Coronary artery (tissue), 2 donors: Measurements from ENCODE around the gene CAMK2B.

Experiments used
- DNase-seq: peaks from one replicate; pipeline ENCODE4 v3.0.0-alpha.2; 2017; ENCODE audit warnings: low spot score
- H3K27ac ChIP-seq, 2 donors: fragments of 200-600 bp; sonication (generic); one replicate each; pipeline ENCODE4 v1.5.1; 2016 to 2019
- H3K4me3 ChIP-seq: fragments of 200-600 bp; sonication (generic); 2 replicates; pipeline ENCODE4 v1.5.1; 2016; ENCODE audit warnings: mild to moderate bottlenecking, moderate library complexity
- CTCF ChIP-seq: fragments of 200-600 bp; sonication (generic); IDR thresholded peaks from one replicate; pipeline ENCODE4 v1.5.1; 2019; ENCODE audit warnings: antibody characterized with exemption

CAMK2B gene

GRCh38 chr7:44224974-44225565, 100.3 kb downstream of the CAMK2B start:
- no peak for TF ChIP-seq CTCF
- no peak overlapping the region for H3K27ac ChIP-seq
- DNase-seq, result no peak
- no peak overlapping the region for H3K4me3 ChIP-seq

GRCh38 chr7:44224080-44224973, 101.1 kb downstream of the CAMK2B start:
- TF ChIP-seq CTCF, result no peak
- Histone ChIP-seq H3K4me3 (no peak overlapping the region), H3K27ac (no peak overlapping the region)
- DNase-seq, result no peak

- Histone ChIP-seq H3K4me3 (no peak overlapping the region), H3K27ac (no peak overlapping the region)
- no peak for DNase-seq
- TF ChIP-seq CTCF, result no peak
Measured at GRCh38 chr7:44223362-44224079, 101.9 kb downstream of the CAMK2B start.

- Histone ChIP-seq H3K27ac (no peak overlapping the region), H3K4me3 (no peak overlapping the region)
- TF ChIP-seq CTCF, result no peak
- no peak for DNase-seq
Measured at GRCh38 chr7:44222776-44223261, 102.6 kb downstream of the CAMK2B start.

- TF ChIP-seq CTCF, result no peak
- no peak for DNase-seq
- H3K4me3 ChIP-seq, result no peak overlapping the region
- H3K27ac ChIP-seq, result no peak overlapping the region
Measured at GRCh38 chr7:44222074-44222473, 103.3 kb downstream of the CAMK2B start.

- no peak overlapping the region for H3K4me3 ChIP-seq
- no peak for DNase-seq
- no peak for TF ChIP-seq CTCF
- H3K27ac ChIP-seq, result no peak overlapping the region
Measured at GRCh38 chr7:44221231-44221791, 104.1 kb downstream of the CAMK2B start.
